GM13977 (cell line): Measurements from ENCODE around the gene TTBK1.

Source experiments
- DNase-seq: peaks from one replicate; pipeline ENCODE4 v3.0.0; 2012; ENCODE audit warnings: low spot score
- in situ Hi-C: fragments of 300-500 bp; cut with MboI; formaldehyde crosslinking; loops from one replicate; pipeline ENCODE4 v1.12.0; 2022; ENCODE audit warnings: low sequenced_read_pairs, low pct_unique_long_range_greater_than_20kb, mixed read lengths, inconsistent platforms; ENCODE audit not compliant: unreplicated experiment
- TF ChIP-seq, protein P1 (sequence below): IDR thresholded peaks from 2 replicates; pipeline ENCODE4 v1.5.1; 2012; ENCODE audit warnings: mild to moderate bottlenecking, control low read depth; ENCODE audit not compliant: insufficient read depth; ENCODE audit errors: extremely low read depth, missing control alignments

Gene TTBK1

DNA sequence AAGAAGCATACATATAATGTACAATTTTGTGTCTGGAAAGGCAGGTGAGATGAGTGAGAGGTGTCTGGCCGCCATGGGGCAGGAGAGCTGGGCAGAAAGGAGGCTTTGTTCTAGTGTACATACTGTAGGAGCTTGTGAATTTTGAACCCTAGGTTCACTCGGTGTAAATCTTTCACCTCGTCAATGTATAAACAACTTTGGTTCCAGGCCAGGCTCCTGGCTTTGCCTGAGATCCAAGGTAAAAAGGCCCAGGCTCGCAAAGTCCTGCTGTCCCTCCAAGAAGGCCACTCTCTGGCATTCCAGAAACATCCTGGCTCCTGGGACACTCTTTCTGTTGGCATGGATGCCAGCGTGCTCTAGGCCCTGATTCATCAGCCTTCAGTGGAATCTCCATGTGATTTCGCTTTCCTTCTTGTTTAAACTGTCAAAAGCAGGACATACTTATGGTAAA lies 47.6 kb downstream of the TTBK1 start:
- DNase-seq: no peak
- TF ChIP-seq, protein P1, sequence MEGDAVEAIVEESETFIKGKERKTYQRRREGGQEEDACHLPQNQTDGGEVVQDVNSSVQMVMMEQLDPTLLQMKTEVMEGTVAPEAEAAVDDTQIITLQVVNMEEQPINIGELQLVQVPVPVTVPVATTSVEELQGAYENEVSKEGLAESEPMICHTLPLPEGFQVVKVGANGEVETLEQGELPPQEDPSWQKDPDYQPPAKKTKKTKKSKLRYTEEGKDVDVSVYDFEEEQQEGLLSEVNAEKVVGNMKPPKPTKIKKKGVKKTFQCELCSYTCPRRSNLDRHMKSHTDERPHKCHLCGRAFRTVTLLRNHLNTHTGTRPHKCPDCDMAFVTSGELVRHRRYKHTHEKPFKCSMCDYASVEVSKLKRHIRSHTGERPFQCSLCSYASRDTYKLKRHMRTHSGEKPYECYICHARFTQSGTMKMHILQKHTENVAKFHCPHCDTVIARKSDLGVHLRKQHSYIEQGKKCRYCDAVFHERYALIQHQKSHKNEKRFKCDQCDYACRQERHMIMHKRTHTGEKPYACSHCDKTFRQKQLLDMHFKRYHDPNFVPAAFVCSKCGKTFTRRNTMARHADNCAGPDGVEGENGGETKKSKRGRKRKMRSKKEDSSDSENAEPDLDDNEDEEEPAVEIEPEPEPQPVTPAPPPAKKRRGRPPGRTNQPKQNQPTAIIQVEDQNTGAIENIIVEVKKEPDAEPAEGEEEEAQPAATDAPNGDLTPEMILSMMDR: no peak
- in situ Hi-C loops: no loop called here

DNA sequence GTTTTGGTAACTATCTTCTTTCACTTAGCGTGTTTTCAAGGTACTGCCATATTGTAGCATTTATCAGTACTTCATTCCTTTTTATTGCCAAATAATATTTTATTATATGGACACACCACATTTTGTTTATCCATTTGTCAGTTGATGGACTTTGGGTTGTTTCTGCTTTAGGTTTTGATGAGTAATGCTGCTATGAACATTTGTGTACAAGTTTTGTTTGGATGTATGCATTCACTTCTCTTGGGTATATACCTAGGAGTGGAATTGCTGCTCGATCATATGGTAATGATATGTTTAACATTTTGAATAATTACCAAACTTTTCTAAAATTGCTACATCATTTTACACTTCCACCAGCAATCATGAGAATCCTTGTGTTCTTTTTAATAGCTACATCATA lies 48.4 kb downstream of the TTBK1 start:
- no peak for DNase-seq
- TF ChIP-seq, protein P1: no peak
- in situ Hi-C loops: no loop called here

DNA sequence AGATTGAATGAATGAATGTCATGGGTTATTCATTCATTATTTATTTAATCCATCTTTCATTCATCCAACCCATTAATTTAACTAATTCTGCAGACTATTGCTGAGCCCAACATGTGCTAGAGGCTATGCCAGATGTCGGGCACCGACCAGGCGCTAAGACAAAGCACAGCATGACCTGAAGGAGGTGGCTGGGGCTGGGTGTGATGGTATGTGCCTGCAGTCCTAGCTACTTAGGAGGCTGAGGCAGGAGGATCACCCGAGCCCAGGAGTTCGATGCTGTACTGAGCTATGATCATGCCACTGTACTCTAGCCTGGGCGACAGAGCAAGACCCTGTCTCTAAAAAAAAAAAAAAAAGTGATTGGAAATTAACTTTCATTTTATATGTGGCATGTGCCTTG lies 49.1 kb downstream of the TTBK1 start:
- TF ChIP-seq, protein P1: no peak
- DNase-seq: no peak
- in situ Hi-C loops: no loop called here

DNA sequence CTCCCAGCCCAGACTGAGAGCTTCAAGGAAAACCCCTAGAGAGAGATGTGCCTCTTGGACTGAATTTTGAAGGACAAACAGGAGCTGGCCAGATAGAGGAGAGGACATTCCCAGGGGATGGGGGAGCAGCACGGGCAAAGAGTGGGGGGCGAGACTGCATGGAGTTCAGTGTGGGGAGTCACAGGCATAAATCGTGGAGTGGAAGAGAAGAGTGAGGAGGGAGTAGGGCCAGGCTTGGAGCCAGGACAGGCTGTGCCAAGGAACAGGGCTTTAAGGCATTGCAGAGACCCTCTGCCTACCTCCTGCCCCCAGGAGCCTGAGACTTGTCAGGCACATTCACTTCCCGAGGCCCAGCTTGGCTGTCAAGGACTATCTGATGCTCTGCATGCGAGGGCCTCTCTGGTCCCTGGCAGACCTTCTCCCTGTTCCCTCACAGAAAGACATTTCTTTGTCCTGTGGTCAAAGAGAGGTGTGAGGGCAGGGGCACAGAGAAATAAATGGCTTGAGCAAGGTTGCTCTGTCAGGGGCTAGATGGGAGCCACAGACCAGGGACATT lies 49.6 kb downstream of the TTBK1 start:
- in situ Hi-C loops: no loop called here

DNA sequence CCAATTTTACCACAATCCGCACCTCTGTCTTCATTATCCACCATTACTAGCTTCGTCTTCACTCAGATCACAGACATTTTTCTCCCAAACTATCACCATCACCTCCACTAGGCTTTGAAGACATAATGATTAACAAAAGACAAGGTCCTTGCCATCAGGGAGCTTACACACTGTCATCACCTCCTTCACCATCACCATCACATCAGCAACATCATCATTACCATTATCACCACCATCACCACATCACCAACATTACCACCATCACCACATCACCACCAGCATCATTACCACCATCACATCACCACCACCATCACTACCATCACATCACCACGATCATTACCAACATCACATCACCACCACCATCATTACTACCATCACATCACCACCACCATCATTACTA lies 50.4 kb downstream of the TTBK1 start:
- in situ Hi-C loops: no loop called here
- TF ChIP-seq, protein P1: no peak
- no peak for DNase-seq

More for the DNA sequence above, 49.6 kb downstream of the TTBK1 start:
- TF ChIP-seq, protein P1: no peak
- no peak for DNase-seq

DNA sequence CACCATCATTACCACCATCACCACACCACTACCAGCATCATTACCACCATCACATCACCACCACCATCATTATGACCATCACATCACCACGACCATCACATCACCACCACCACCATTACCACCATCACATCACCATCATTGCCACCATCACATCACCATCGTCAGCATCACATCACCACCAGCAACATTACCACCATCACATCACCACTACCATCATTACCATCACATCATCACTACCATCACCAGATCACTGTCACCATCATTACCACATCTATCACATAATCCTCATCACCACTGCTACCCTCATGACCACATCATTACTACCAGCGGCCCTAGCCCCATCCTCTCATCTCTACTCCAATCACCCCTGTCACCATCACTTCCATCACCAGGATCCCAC lies 51.3 kb downstream of the TTBK1 start:
- in situ Hi-C loops: no loop called here
- DNase-seq: no peak
- TF ChIP-seq, protein P1: no peak
